ENCODE results near the gene SRGAP3.

The SRGAP3 gene

GRCh38 chr3:9222956-9223639 is 26.3 kb downstream of the SRGAP3 start:
- H3K27me3 ChIP-seq (ENCODE audit: control insufficient read depth, insufficient read depth, low read length) = no peaks in the 10 kb centered on the region

GRCh38 chr3:9222049-9222448 is 27.4 kb downstream of the SRGAP3 start:
- Histone ChIP-seq H3K4me3 (ENCODE audit: low read depth, low read length) (no peak overlapping the region), H3K4me1 (ENCODE audit: control insufficient read depth, insufficient read depth, low read length) (peaks cover 17% of the 10 kb centered on the region), H3K9ac (ENCODE audit: low read depth, low read length) (no peak overlapping the region), H3K9me3 (ENCODE audit: control insufficient read depth, insufficient read depth, low read length) (no peaks in the 10 kb centered on the region), H3K36me3 (ENCODE audit: control insufficient read depth, insufficient read depth, low read length) (no peaks in the 10 kb centered on the region), H3K27me3 (ENCODE audit: control insufficient read depth, insufficient read depth, low read length) (no peaks in the 10 kb centered on the region)

More at GRCh38 chr3:9222956-9223639, 26.3 kb downstream of the SRGAP3 start:
- no peak overlapping the region for H3K4me3 ChIP-seq (ENCODE audit: low read depth, low read length)
- H3K9me3 ChIP-seq (ENCODE audit: control insufficient read depth, insufficient read depth, low read length) = no peaks in the 10 kb centered on the region
- no peaks in the 10 kb centered on the region for H3K36me3 ChIP-seq (ENCODE audit: control insufficient read depth, insufficient read depth, low read length)
- peaks cover 17% of the 10 kb centered on the region for H3K4me1 ChIP-seq (ENCODE audit: control insufficient read depth, insufficient read depth, low read length)
- no peak overlapping the region for H3K9ac ChIP-seq (ENCODE audit: low read depth, low read length)

GRCh38 chr3:9218514-9218846 is 31.0 kb downstream of the SRGAP3 start:
- H3K4me3 ChIP-seq (ENCODE audit: low read depth, low read length) = no peak overlapping the region
- no peaks in the 10 kb centered on the region for H3K4me1 ChIP-seq (ENCODE audit: control insufficient read depth, insufficient read depth, low read length)
- H3K9ac ChIP-seq (ENCODE audit: low read depth, low read length) = no peak overlapping the region
- no peaks in the 10 kb centered on the region for H3K9me3 ChIP-seq (ENCODE audit: control insufficient read depth, insufficient read depth, low read length)
- no peaks in the 10 kb centered on the region for H3K36me3 ChIP-seq (ENCODE audit: control insufficient read depth, insufficient read depth, low read length)
- no peaks in the 10 kb centered on the region for H3K27me3 ChIP-seq (ENCODE audit: control insufficient read depth, insufficient read depth, low read length)

- Histone ChIP-seq H3K36me3 (ENCODE audit: control insufficient read depth, insufficient read depth, low read length) (no peaks in the 10 kb centered on the region), H3K27me3 (ENCODE audit: control insufficient read depth, insufficient read depth, low read length) (no peaks in the 10 kb centered on the region), H3K4me1 (ENCODE audit: control insufficient read depth, insufficient read depth, low read length) (no peaks in the 10 kb centered on the region), H3K9me3 (ENCODE audit: control insufficient read depth, insufficient read depth, low read length) (no peaks in the 10 kb centered on the region), H3K4me3 (ENCODE audit: low read depth, low read length) (no peak overlapping the region), H3K9ac (ENCODE audit: low read depth, low read length) (no peak overlapping the region)
Observed at GRCh38 chr3:9217784-9218513, 31.5 kb downstream of the SRGAP3 start.

- Histone ChIP-seq H3K4me3 (ENCODE audit: low read depth, low read length) (no peak overlapping the region), H3K9me3 (ENCODE audit: control insufficient read depth, insufficient read depth, low read length) (no peaks in the 10 kb centered on the region)
Observed at GRCh38 chr3:9216736-9217135, 32.7 kb downstream of the SRGAP3 start.

GRCh38 chr3:9214599-9214998 is 34.8 kb downstream of the SRGAP3 start:
- H3K36me3 ChIP-seq (ENCODE audit: control insufficient read depth, insufficient read depth, low read length) = no peaks in the 10 kb centered on the region
- H3K4me3 ChIP-seq (ENCODE audit: low read depth, low read length) = no peak overlapping the region
- no peak overlapping the region for H3K9ac ChIP-seq (ENCODE audit: low read depth, low read length)
- no peaks in the 10 kb centered on the region for H3K9me3 ChIP-seq (ENCODE audit: control insufficient read depth, insufficient read depth, low read length)
- no peaks in the 10 kb centered on the region for H3K27me3 ChIP-seq (ENCODE audit: control insufficient read depth, insufficient read depth, low read length)
- H3K4me1 ChIP-seq (ENCODE audit: control insufficient read depth, insufficient read depth, low read length) = no peaks in the 10 kb centered on the region

More at GRCh38 chr3:9216736-9217135, 32.7 kb downstream of the SRGAP3 start:
- Histone ChIP-seq H3K27me3 (ENCODE audit: control insufficient read depth, insufficient read depth, low read length) (no peaks in the 10 kb centered on the region), H3K36me3 (ENCODE audit: control insufficient read depth, insufficient read depth, low read length) (no peaks in the 10 kb centered on the region), H3K4me1 (ENCODE audit: control insufficient read depth, insufficient read depth, low read length) (no peaks in the 10 kb centered on the region), H3K9ac (ENCODE audit: low read depth, low read length) (no peak overlapping the region)

GRCh38 chr3:9214185-9214584 is 35.3 kb downstream of the SRGAP3 start:
- Histone ChIP-seq H3K9ac (ENCODE audit: low read depth, low read length) (no peak overlapping the region), H3K4me3 (ENCODE audit: low read depth, low read length) (no peak overlapping the region), H3K4me1 (ENCODE audit: control insufficient read depth, insufficient read depth, low read length) (no peaks in the 10 kb centered on the region), H3K27me3 (ENCODE audit: control insufficient read depth, insufficient read depth, low read length) (no peaks in the 10 kb centered on the region), H3K36me3 (ENCODE audit: control insufficient read depth, insufficient read depth, low read length) (no peaks in the 10 kb centered on the region), H3K9me3 (ENCODE audit: control insufficient read depth, insufficient read depth, low read length) (no peaks in the 10 kb centered on the region)

- no peak overlapping the region for H3K4me3 ChIP-seq (ENCODE audit: low read depth, low read length)
- H3K4me1 ChIP-seq (ENCODE audit: control insufficient read depth, insufficient read depth, low read length) = no peaks in the 10 kb centered on the region
- no peaks in the 10 kb centered on the region for H3K36me3 ChIP-seq (ENCODE audit: control insufficient read depth, insufficient read depth, low read length)
- H3K9me3 ChIP-seq (ENCODE audit: control insufficient read depth, insufficient read depth, low read length) = no peaks in the 10 kb centered on the region
- H3K27me3 ChIP-seq (ENCODE audit: control insufficient read depth, insufficient read depth, low read length) = no peaks in the 10 kb centered on the region
- no peak overlapping the region for H3K9ac ChIP-seq (ENCODE audit: low read depth, low read length)
Observed at GRCh38 chr3:9213019-9213634, 36.3 kb downstream of the SRGAP3 start.

GRCh38 chr3:9211155-9211950 is 38.1 kb downstream of the SRGAP3 start:
- Histone ChIP-seq H3K27me3 (ENCODE audit: control insufficient read depth, insufficient read depth, low read length) (no peaks in the 10 kb centered on the region), H3K9ac (ENCODE audit: low read depth, low read length) (no peak overlapping the region), H3K36me3 (ENCODE audit: control insufficient read depth, insufficient read depth, low read length) (no peaks in the 10 kb centered on the region), H3K4me3 (ENCODE audit: low read depth, low read length) (no peak overlapping the region), H3K4me1 (ENCODE audit: control insufficient read depth, insufficient read depth, low read length) (no peaks in the 10 kb centered on the region), H3K9me3 (ENCODE audit: control insufficient read depth, insufficient read depth, low read length) (no peaks in the 10 kb centered on the region)

- Histone ChIP-seq H3K4me1 (ENCODE audit: control insufficient read depth, insufficient read depth, low read length) (peaks cover 4% of the 10 kb centered on the region), H3K9me3 (ENCODE audit: control insufficient read depth, insufficient read depth, low read length) (no peaks in the 10 kb centered on the region), H3K4me3 (ENCODE audit: low read depth, low read length) (no peak overlapping the region), H3K27me3 (ENCODE audit: control insufficient read depth, insufficient read depth, low read length) (no peaks in the 10 kb centered on the region), H3K36me3 (ENCODE audit: control insufficient read depth, insufficient read depth, low read length) (no peaks in the 10 kb centered on the region), H3K9ac (ENCODE audit: low read depth, low read length) (no peak overlapping the region)
Observed at GRCh38 chr3:9209777-9210176, 39.7 kb downstream of the SRGAP3 start.

GRCh38 chr3:9208605-9209152 is 40.8 kb downstream of the SRGAP3 start:
- H3K9ac ChIP-seq (ENCODE audit: low read depth, low read length) = no peak overlapping the region
- no peaks in the 10 kb centered on the region for H3K9me3 ChIP-seq (ENCODE audit: control insufficient read depth, insufficient read depth, low read length)
- peaks cover 9% of the 10 kb centered on the region for H3K4me1 ChIP-seq (ENCODE audit: control insufficient read depth, insufficient read depth, low read length)
- H3K36me3 ChIP-seq (ENCODE audit: control insufficient read depth, insufficient read depth, low read length) = no peaks in the 10 kb centered on the region
- no peak overlapping the region for H3K4me3 ChIP-seq (ENCODE audit: low read depth, low read length)
- no peaks in the 10 kb centered on the region for H3K27me3 ChIP-seq (ENCODE audit: control insufficient read depth, insufficient read depth, low read length)
